ENCODE data around the gene PTGES2. TPM values are rescaled to one million over a fixed set of nuclear protein-coding genes. Genes with fewer than 3 reads are reported as not detected.
A peak's percentile ranks its signal among the peaks of the same experiment; 100 is the strongest.

Gene PTGES2
- total and polyA plus RNA-seq, 9 of the 15 experiments (the other 6 are each of a cell fraction or from before 2014, with no cell fraction given), result 2.4 to 196 (median 90.1) TPM

GRCh38 chr9:128077847-128078503 lies 49.6 kb downstream of the PTGES2 start:
- peak overlapping the region; percentile 86 for H3K4me2 ChIP-seq (ENCODE audit: insufficient read depth, low read length)
- intact Hi-C loops (cut with micrococcal nuclease) (loop anchor here (2.0 kb wide), 1 partner anchor 17 kb away; no protein-coding TSS in a partner anchor), in situ Hi-C loops (cut with MboI) (no loop called here)
- TF ChIP-seq MBD2 (IDR thresholded peaks at IDR 0.05; ENCODE audit: borderline replicate concordance, low read depth) (0 out of 2 replicates have a peak, but pooled peaks have one; percentile 2), DPF2 (IDR thresholded peaks at IDR 0.05) (peak; percentile 86), TBL1XR1 (IDR thresholded peaks at IDR 0.05; ENCODE audit: low read length in 2 of 2) (peak in 1 of 2 experiments; percentile 28; a peak in 1 of 4 replicates), SMARCE1 (IDR thresholded peaks at IDR 0.05) (peak; percentile 76), ID3 (CRISPR knock-in tag; IDR thresholded peaks at IDR 0.05) (no peak), ID3 (tag; IDR thresholded peaks at IDR 0.05) (peak; percentile 60; the same call in 1 of the 2 replicates), ZNF586 (CRISPR knock-in tag; conservative IDR thresholded peaks at IDR 0.05) (0 out of 2 replicates have a peak, but pooled peaks have one; percentile 45), ZNF121 (CRISPR knock-in tag; conservative IDR thresholded peaks at IDR 0.05) (peak; percentile 41; the same call in 1 of the 2 replicates), MYNN (IDR thresholded peaks at IDR 0.05) (peak; percentile 48; the same call in 1 of the 2 replicates), MYNN (CRISPR knock-in tag; IDR thresholded peaks at IDR 0.05) (no peak), BRF1 (IDR thresholded peaks at IDR 0.05; ENCODE audit: borderline replicate concordance, extremely low read depth, insufficient read length) (no peak), STAT6 (CRISPR knock-in tag; IDR thresholded peaks at IDR 0.05) (no peak), E2F3 (CRISPR knock-in tag; IDR thresholded peaks at IDR 0.05) (peak; percentile 33; the same call in 1 of the 2 replicates), DEAF1 (CRISPR knock-in tag; IDR thresholded peaks at IDR 0.05) (peak; percentile 22; the same call in 1 of the 2 replicates), RCOR1 (IDR thresholded peaks at IDR 0.05; ENCODE audit: borderline replicate concordance in 1 of 2, low read depth in 2 of 2, low read length in 2 of 2) (peak in 1 of 2 experiments; percentile 82; a peak in 2 of 4 replicates), PCBP1 (IDR thresholded peaks at IDR 0.05; ENCODE audit: low read depth, low read length, poor library complexity, severe bottlenecking) (no peak), ZNF311 (CRISPR knock-in tag; IDR thresholded peaks at IDR 0.05) (peak; percentile 42; the same call in 1 of the 2 replicates), NBN (IDR thresholded peaks at IDR 0.05; ENCODE audit: low read depth) (peak; percentile 21; the same call in 1 of the 2 replicates)

More at GRCh38 chr9:128077847-128078503, 49.6 kb downstream of the PTGES2 start:
- Histone ChIP-seq H3K4me3 (peak overlapping the region; percentile 23; the same call in 1 of the 2 replicates), H4K20me1 (replicated peaks; ENCODE audit: control insufficient read depth, insufficient read depth, low read length) (no peaks in the 10 kb centered on the region), H3K9me3 (replicated peaks; ENCODE audit: control insufficient read depth, insufficient read depth, low read depth, low read length) (no peaks in the 10 kb centered on the region), H2AFZ (ENCODE audit: low read depth, low read length) (no peak overlapping the region), H3K27ac (ENCODE audit: extremely low read depth, low read depth, low read length) (peak overlapping the region; percentile 99), H3K9ac (ENCODE audit: insufficient read depth in 1 of 2, low read depth in 2 of 2, low read length in 2 of 2) (peak overlapping the region; percentile 82 to 87), H3K9me1 (ENCODE audit: control insufficient read depth, insufficient read depth, low read length) (no peaks in the 10 kb centered on the region), H3K79me2 (ENCODE audit: control insufficient read depth, insufficient read depth, low read length) (peaks cover 92% of the 10 kb centered on the region), H3K27me3 (ENCODE audit: control insufficient read depth in 2 of 2, insufficient read depth in 2 of 2, low read length in 2 of 2) (no peaks in the 10 kb centered on the region), H3K36me3 (ENCODE audit: control insufficient read depth, insufficient read depth, low read length) (peaks cover 40% of the 10 kb centered on the region; the same call in 2 of the 3 replicates), H3K4me1 (replicated peaks in 1 of 2; ENCODE audit: control insufficient read depth in 2 of 2, insufficient read depth in 2 of 2, low read length in 2 of 2) (peaks cover 54 to 57% of the 10 kb centered on the region in 2 experiments)
- ATAC-seq (peak; percentile 44), DNase-seq (ENCODE audit: extremely low read depth in 1 of 4, low spot score in 3 of 4) (peak; percentile 60 to 84 (median 70)), FAIRE-seq (no peak)
- ChIA-PET CTCF (ENCODE audit: low intra/inter-chr PET ratio) (no interaction called here), POLR2A (interaction anchor here (0.7 to 7.0 kb wide), 8 partner anchors 10 to 146 kb away, joined by 3 to 82 read pairs (median 5); partner anchors contain the start of genes NAIF1 and SLC25A25)
- WGBS (ENCODE audit: insufficient coverage, low coverage, missing lambda C conversion rate), result 4% methylated on average over 5 of the region's 7 CpGs
- BruUV-seq (replicated peaks), result TSS peak; percentile 96
